OCI-LY3 (cell line): ENCODE results near the gene RXYLT1.

ENCODE experiments used
- H2AFZ ChIP-seq: fragments of 200-600, 300-600 bp; shearing (Covaris generic); 2 replicates; pipeline ENCODE4 v1.6.0; 2014; ENCODE audit warnings: antibody characterized with exemption, low read depth, low read length
- H3K27ac ChIP-seq: fragments of 200-600, 300-600 bp; sonication (generic); 2 replicates; pipeline ENCODE4 v1.5.1; 2014; ENCODE audit warnings: mild to moderate bottlenecking, low read length, moderate library complexity, mixed read lengths
- H3K27me3 ChIP-seq: fragments of 200-600, 300-600 bp; sonication (generic); 2 replicates; pipeline ENCODE4 v1.6.1; 2014; ENCODE audit warnings: low read depth, low read length, mixed read lengths
- H3K36me3 ChIP-seq: fragments of 200-600, 300-600 bp; sonication (generic); replicated peaks from 2 replicates; pipeline ENCODE3; 2014; ENCODE audit warnings: low read depth, low read length, mixed read lengths
- H3K4me1 ChIP-seq: fragments of 300-600, 200-600 bp; sonication (generic); 2 replicates; pipeline ENCODE4 v1.6.1; 2014; ENCODE audit warnings: low read length, mixed read lengths
- H3K4me2 ChIP-seq: fragments of 200-600, 300-600 bp; sonication (generic); 2 replicates; pipeline ENCODE4 v1.6.1; 2014; ENCODE audit warnings: low read length, mixed read lengths
- H3K4me3 ChIP-seq: fragments of 300-600, 200-600 bp; sonication (generic); 2 replicates; pipeline ENCODE4 v1.5.1; 2014; ENCODE audit warnings: antibody characterized with exemption, mild to moderate bottlenecking, low read length, moderate library complexity
- H3K79me2 ChIP-seq: fragments of 300-600, 200-600 bp; shearing (Covaris generic); 2 replicates; pipeline ENCODE4 v1.6.1; 2014; ENCODE audit warnings: mild to moderate bottlenecking, low read length, mixed read lengths
- H3K9ac ChIP-seq: fragments of 300-600, 200-600 bp; shearing (Covaris generic); 2 replicates; pipeline ENCODE4 v1.6.0; 2014; ENCODE audit warnings: mild to moderate bottlenecking, low read length, moderate library complexity
- H3K9me3 ChIP-seq: fragments of 200-600, 300-600 bp; shearing (Covaris generic); 2 replicates; pipeline ENCODE4 v1.6.1; 2014; ENCODE audit warnings: low read length, mixed read lengths; ENCODE audit not compliant: insufficient read depth
- H4K20me1 ChIP-seq: fragments of 200-600, 300-600 bp; sonication (generic); 2 replicates; pipeline ENCODE4 v1.6.1; 2016; ENCODE audit warnings: low read length, mixed read lengths; ENCODE audit not compliant: insufficient read depth
- EZH2phosphoT487 ChIP-seq: fragments of 200-600 bp; shearing (Covaris generic); IDR thresholded peaks from 2 replicates; pipeline ENCODE4 v1.6.1; 2018; ENCODE audit warnings: antibody characterized with exemption, mixed run types, low read depth
- TF ChIP-seq, protein P1 (sequence below): fragments of 200-600, 300-600 bp; sonication (generic); IDR thresholded peaks from 2 replicates; pipeline ENCODE4 v1.5.1; 2014; ENCODE audit warnings: antibody characterized with exemption, low read length, low read depth

RXYLT1 gene

DNA sequence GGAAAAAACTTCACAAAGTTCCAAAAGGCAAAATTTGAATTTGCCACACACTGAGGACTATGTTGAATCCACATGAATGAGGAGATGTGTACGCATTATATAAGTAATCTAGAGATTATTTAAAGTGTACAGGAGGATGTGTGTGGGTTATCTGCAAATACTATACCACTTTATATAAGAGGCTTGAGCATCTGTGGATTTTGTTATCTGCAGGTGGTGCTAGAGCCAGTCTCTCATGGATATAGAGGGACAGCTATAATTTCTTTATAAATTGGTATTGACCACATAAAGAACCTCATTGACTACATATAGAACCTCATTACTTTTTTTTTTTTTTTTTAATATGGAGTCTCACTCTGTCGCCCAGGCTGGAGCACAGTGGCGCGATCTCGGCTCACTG, 32.2 kb upstream of the RXYLT1 start:
- no peaks in the 10 kb centered on the region for H4K20me1 ChIP-seq

DNA sequence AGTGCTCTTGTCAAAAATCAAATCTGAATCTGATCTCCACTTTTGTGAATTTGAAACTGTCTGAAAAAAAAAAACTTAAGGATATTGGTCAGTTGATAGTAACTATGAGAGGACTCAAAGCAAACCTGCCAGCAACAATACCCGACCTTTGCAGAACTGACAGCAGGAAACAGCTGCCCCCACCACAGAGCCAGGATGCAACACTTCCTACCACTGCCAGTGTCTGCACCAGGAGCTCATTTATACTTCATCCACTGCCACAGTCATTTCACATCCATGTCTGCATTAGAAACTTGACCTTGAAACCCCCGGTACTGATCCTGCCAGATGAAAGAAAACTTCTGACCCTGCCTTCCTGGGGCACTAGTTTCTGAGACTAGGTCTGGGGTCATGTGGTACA, 27.4 kb upstream of the RXYLT1 start:
- H3K27me3 ChIP-seq: no peaks in the 10 kb centered on the region; the same call in 1 of the 2 replicates
- H3K9me3 ChIP-seq: no peaks in the 10 kb centered on the region
- H3K4me1 ChIP-seq: no peaks in the 10 kb centered on the region
- H3K4me2 ChIP-seq: no peak overlapping the region
- no peak overlapping the region for H3K4me3 ChIP-seq
- H3K36me3 ChIP-seq: no peaks in the 10 kb centered on the region
- no peaks in the 10 kb centered on the region for H4K20me1 ChIP-seq
- TF ChIP-seq, protein P1, sequence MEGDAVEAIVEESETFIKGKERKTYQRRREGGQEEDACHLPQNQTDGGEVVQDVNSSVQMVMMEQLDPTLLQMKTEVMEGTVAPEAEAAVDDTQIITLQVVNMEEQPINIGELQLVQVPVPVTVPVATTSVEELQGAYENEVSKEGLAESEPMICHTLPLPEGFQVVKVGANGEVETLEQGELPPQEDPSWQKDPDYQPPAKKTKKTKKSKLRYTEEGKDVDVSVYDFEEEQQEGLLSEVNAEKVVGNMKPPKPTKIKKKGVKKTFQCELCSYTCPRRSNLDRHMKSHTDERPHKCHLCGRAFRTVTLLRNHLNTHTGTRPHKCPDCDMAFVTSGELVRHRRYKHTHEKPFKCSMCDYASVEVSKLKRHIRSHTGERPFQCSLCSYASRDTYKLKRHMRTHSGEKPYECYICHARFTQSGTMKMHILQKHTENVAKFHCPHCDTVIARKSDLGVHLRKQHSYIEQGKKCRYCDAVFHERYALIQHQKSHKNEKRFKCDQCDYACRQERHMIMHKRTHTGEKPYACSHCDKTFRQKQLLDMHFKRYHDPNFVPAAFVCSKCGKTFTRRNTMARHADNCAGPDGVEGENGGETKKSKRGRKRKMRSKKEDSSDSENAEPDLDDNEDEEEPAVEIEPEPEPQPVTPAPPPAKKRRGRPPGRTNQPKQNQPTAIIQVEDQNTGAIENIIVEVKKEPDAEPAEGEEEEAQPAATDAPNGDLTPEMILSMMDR: no peak
- TF ChIP-seq EZH2phosphoT487: no peak
- H2AFZ ChIP-seq: no peak overlapping the region
- H3K9ac ChIP-seq: no peak overlapping the region
- H3K79me2 ChIP-seq: no peaks in the 10 kb centered on the region
- H3K27ac ChIP-seq: no peak overlapping the region

More for the DNA sequence above, 32.2 kb upstream of the RXYLT1 start:
- Histone ChIP-seq H3K36me3 (no peaks in the 10 kb centered on the region), H3K4me1 (no peaks in the 10 kb centered on the region), H3K9me3 (no peaks in the 10 kb centered on the region), H3K9ac (no peak overlapping the region), H3K79me2 (no peaks in the 10 kb centered on the region), H3K27me3 (no peaks in the 10 kb centered on the region), H3K4me2 (no peak overlapping the region), H2AFZ (no peak overlapping the region), H3K27ac (no peak overlapping the region), H3K4me3 (no peak overlapping the region)
- TF ChIP-seq, protein P1: no peak
- TF ChIP-seq EZH2phosphoT487: no peak

DNA sequence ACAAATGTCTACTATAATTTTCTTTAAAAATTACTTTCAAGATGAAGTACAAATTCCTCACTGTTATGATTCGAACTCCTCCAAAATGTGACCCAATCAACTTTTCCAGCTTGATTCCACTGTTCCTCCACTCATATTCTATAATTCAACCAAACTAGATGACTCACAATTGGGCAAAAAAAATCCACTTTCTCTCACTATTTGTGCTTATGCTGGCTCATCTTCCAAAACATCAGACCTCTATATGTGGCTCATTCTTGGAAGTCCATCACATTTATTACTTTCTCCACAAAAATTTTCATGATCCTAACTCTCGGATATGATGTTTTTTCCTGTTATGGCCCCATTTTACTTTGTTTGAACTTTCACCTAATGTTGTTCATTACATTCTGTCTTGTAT, 26.9 kb upstream of the RXYLT1 start:
- Histone ChIP-seq H3K9ac (no peak overlapping the region), H3K27me3 (no peaks in the 10 kb centered on the region; the same call in 1 of the 2 replicates), H3K4me2 (no peak overlapping the region), H3K4me1 (no peaks in the 10 kb centered on the region), H3K27ac (no peak overlapping the region), H4K20me1 (no peaks in the 10 kb centered on the region), H3K36me3 (no peaks in the 10 kb centered on the region), H3K4me3 (no peak overlapping the region), H3K79me2 (no peaks in the 10 kb centered on the region), H2AFZ (no peak overlapping the region), H3K9me3 (no peaks in the 10 kb centered on the region)
- TF ChIP-seq EZH2phosphoT487: no peak
- TF ChIP-seq, protein P1: no peak

DNA sequence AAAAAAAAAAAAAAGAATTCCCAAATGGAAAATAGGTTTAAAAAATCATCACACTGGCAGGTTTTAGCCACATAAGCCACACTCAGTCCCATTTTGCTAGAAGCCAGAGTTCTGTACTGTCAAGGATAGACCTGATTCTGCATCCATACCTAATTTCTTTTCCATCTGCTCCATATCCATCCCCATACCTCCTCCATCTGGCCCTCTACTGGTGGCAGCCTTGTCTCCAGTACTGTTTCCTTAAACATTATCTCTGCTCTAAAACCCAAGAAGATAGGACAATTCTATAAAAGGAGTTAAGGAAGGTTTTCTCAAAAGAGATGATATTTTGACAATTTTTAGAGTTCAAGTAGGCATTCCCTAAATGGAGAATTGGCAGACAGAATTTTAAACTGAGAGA, 26.0 kb upstream of the RXYLT1 start:
- no peak for TF ChIP-seq EZH2phosphoT487
- TF ChIP-seq, protein P1: no peak; the same call in 1 of the 2 replicates
- no peaks in the 10 kb centered on the region for H4K20me1 ChIP-seq

More for the DNA sequence above, 26.0 kb upstream of the RXYLT1 start:
- Histone ChIP-seq H3K9me3 (no peaks in the 10 kb centered on the region), H3K4me3 (no peak overlapping the region), H3K4me1 (no peaks in the 10 kb centered on the region), H3K36me3 (no peaks in the 10 kb centered on the region), H2AFZ (no peak overlapping the region), H3K9ac (no peak overlapping the region), H3K4me2 (no peak overlapping the region), H3K27me3 (no peaks in the 10 kb centered on the region; the same call in 1 of the 2 replicates), H3K27ac (no peak overlapping the region), H3K79me2 (no peaks in the 10 kb centered on the region)
